Measurements from ENCODE around the gene SCAANT1.

Gene SCAANT1

DNA sequence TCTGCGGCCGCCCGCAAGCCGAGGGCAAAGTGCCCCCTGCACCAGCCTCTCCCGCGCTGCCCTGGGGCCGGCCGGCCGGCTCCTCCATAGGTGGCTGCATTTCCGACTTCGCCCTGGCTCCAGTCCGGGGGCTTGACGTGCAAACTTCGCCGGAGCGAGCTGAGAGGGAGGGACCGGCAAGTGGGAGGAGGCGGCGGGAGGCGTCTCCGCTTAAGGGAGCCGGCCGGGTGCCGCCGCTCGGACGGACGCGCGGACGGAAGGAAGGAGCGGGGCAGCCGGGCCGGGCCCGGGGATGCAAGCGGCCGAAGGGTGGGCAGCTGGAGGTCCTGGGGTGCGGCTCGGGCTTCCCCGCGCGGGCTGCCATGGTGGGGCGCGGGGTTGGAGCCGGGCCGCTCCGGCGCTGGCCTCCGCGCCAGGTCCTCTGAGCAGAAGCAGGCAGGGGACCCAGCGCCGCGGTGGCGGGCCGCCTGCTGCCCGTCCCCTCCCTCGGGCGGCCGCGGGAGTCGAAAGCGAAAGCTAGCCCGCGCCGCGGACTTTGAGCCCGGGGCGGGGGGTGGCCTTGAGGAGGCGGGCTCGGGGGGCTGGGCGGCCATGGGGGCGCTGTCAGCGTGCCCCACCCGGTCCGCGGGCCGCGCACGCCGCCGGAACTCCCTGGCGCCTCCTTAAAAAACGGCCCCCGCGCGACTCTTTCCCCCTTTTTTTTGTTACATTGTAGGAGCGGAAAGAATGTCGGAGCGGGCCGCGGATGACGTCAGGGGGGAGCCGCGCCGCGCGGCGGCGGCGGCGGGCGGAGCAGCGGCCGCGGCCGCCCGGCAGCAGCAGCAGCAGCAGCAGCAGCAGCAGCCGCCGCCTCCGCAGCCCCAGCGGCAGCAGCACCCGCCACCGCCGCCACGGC, at the start of gene SCAANT1:
TSS of gene SCAANT1 (minus strand) at position 511 of the 895 bp plus-strand sequence.
- peak; percentile 94 for DNase-seq

DNA sequence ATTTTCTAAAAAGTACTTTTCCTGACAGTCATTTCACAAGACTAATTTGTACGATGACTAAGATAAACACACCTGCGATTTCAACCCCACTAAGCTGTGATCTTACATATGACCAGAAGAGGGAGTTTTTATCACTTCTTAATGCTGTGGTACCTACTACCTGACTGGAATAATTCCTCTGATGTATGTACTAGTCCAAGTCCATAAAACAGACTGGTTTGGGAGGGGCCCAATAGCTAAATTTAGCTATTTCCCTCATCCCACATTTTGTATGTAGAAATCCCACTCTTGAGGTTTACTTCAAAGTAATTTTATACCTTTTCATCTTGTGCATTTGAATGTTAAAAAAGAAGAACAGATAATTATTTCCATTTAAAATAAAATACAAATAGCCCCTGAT, 49.7 kb upstream of the SCAANT1 start:
- peak; percentile 69 for DNase-seq

DNA sequence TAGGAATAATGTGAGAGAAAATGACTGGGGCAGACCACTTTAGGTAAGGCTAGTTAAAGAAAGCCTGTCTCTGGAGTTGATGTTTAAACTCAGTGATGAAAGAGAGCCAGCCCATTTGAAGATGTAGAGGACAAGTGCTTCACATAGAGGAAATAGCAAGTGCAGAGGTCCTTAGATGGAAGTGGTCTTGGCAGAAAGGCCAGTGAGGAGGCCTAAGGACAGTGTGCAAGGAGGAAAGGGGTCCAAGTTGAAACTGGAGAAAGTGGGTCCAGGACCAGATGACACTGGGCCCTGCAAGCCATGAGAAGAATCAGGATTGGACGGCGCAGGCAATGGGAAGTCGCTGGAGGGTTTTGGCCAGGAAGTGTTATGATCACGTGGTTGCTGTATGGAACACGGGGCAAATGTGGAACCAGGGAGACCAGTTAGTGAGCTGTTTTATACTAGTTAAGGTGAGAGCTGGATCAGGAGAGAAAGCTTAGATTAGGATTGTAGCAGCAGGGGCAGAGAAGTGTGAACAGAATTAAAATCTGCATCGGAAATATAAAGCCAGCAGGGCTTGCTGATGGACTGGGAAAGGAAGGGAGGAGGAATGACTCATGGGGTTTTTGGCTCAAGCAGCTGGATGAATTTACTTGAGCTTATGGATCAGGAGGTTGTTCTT, 48.0 kb upstream of the SCAANT1 start:
- peak; percentile 82 for DNase-seq

GRCh38 chr3:63959146-63959545, 47.0 kb upstream of the SCAANT1 start:
- no peak for DNase-seq

DNA sequence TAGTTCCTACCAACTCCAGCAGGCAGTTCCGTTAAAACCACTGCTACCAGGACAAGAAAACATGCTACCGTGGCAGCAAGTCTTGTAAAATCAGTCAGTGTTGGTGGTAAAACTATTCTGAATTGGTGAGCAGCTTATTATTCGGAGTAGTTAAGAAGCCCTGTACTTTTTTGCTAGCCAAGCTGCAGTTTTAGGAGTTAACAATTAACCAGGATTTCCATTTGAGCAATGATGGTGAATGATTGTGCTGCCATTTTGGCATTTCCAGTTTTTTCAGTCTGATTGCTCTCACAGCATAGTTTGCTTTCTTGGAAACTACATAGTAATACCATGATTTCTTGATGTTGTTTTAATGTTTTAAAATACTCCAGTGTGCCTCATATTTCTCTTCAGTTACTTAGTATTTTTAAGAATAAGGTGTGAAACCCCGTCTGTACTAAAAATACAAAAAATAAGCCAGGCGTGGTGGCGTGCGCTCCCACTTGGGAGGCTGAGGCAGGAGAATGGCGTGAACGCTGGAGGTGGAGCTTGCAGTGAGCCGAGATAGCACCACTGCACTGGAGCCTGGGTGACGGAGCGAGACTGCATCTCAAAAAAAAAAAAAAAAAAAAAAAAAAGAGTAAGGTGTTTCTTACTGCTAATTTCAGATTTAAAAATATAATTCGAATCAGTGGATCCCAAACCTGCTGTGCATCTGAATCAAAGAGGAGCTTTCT, 43.8 kb upstream of the SCAANT1 start:
- no peak for DNase-seq

- DNase-seq, result no peak
Observed at GRCh38 chr3:63955036-63955650, 43.0 kb upstream of the SCAANT1 start.

DNA sequence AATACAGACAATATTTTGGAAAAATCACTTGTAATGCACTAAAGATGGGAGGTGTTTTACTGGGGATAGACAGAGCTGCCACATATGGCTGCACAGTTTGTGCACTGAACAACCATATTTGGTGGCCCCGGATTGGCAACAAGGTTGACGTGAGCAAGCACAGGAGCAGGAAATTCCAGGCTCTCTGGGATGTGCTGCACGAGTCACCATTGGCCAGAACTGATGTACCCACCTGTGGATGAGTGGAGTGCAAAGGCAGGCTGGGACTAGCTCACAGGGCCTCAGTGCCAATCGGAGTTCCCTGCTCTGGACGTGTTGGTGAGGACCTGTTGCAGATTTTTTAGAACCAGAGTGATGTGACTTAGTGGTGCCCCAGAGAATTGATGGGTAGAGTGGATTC, 42.0 kb upstream of the SCAANT1 start:
- no peak for DNase-seq

- no peak for DNase-seq
Observed at GRCh38 chr3:63952248-63952594, 40.0 kb upstream of the SCAANT1 start.

- DNase-seq, result no peak
Observed at GRCh38 chr3:63951492-63952247, 39.5 kb upstream of the SCAANT1 start.

- no peak for DNase-seq
Observed at GRCh38 chr3:63950698-63951097, 38.5 kb upstream of the SCAANT1 start.

- no peak for DNase-seq
Observed at GRCh38 chr3:63949005-63949404, 36.8 kb upstream of the SCAANT1 start.

- DNase-seq, result no peak
Observed at GRCh38 chr3:63947594-63947993, 35.4 kb upstream of the SCAANT1 start.

- no peak for DNase-seq
Observed at GRCh38 chr3:63946753-63947152, 34.6 kb upstream of the SCAANT1 start.

- DNase-seq, result no peak
Observed at GRCh38 chr3:63945558-63946096, 33.4 kb upstream of the SCAANT1 start.

DNA sequence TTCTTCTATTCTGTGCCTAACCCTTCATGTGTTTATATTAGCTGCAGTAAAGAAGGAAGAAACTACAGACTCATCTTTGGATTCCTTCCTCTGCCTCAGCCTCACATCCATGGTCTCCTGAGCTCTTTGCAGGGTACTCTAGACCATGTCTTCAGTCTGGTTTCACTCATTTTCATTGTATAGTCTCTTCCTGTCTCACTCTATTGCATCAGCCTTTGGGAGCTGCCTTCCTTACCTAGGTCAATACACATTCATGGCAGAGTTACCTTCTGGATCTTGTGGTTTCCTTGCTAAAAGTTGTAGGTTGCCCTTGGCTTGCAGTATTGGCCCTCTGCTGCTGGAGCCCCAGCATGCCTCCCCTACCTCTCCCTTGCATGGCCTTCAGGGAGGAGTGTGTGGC, 31.5 kb upstream of the SCAANT1 start:
- peak; percentile 21 for DNase-seq

DNA sequence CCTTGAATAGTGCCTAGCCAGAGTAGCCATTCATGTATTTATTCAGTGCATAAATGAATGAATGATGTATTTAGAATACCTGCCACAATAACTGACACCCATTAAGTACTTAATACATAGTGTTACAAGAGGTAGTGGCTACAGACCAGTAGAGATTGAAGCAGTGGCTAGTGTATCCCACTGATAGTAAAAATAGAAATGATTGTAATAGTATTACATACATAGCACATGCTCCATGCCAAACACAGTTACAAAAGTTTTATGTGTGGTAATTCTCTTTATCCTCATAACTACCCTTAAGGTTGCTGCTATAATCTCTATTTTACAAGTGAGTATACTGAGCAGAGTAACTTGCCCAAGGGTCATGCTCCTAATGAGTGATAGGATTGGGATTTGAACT, 30.3 kb upstream of the SCAANT1 start:
- DNase-seq, result no peak

GRCh38 chr3:63940389-63940757, 28.2 kb upstream of the SCAANT1 start:
- no peak for DNase-seq

GRCh38 chr3:63937661-63938651, 25.8 kb upstream of the SCAANT1 start:
- DNase-seq, result peak; percentile 47

DNA sequence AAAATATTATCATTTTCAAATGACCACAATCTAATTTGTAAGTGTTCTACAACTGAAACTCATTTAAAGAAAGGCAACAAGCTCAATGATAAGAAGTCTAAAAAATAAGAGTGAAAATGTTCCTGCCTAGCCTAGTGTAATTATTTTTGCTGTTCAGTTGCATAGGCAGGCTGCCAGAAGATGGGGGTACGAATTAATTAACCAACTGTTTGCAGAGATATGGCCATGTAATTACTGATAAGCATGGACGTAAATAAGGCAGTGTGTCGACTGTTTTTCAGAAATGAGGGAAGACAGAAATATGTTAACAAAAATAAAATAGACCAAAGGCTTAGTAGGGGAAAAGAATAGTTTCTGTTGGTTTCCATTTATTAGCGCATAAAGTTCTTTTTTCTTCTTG, 24.7 kb upstream of the SCAANT1 start:
- peak; percentile 32 for DNase-seq

GRCh38 chr3:63934041-63934866, 22.1 kb upstream of the SCAANT1 start:
- peak; percentile 86 for DNase-seq
